ENCODE measurements around the gene EPHB2. TPM values are rescaled to one million over a fixed set of nuclear protein-coding genes. Genes with fewer than 3 reads are reported as not detected.

Gene EPHB2
- total and polyA plus RNA-seq, 2 donors (not counting 1 experiment from before 2014, with no cell fraction given): 0.07 to 0.39 TPM

DNA sequence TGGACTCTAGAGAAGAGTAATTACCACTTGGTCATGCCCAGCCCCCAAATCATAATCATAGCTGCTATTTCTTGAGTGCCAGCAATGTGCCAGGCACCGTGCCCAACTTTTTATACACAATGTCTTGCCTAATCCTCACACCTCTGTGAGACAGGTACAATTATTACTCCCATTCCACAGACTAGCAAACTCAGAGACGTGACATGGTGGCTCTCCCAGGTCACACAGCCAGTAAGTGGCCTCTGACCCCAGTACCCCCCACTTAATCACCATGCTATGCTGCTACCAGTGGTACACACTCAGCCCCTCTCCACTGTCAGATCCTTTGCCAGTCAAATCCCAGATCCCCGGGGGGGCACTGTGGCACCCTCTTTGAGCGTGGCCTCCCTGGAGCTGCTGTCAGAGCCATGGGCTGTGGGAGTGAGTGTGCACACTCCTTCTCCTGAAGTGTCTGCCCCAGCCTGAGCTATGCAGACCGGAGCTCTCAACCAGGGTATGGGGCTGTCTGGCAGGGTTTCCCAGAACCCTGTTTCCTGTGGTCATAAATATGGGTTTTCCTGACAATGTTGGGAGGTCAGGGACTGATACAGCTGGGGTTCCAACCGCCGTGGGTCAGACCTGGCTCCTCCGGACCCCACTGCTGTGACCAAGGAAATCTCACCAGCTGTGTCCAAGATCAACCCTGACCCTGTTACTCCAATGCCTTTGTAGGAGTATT, 210.3 kb downstream of the EPHB2 start:
- H3K4me1 ChIP-seq (ENCODE audit: control insufficient read depth in 2 of 2, insufficient read depth in 2 of 2, low read length in 2 of 2): no peaks in the 10 kb centered on the region
- no peak overlapping the region for H3K27ac ChIP-seq (ENCODE audit: low read length in 2 of 2)
- no peaks in the 10 kb centered on the region for H4K20me1 ChIP-seq (ENCODE audit: control insufficient read depth, insufficient read depth, low read length, poor library complexity, severe bottlenecking)
- WGBS (ENCODE audit: insufficient coverage): 76% methylated on average over 8 of the region's 8 CpGs
- H3K4me3 Mint-ChIP-seq: no peak overlapping the region
- H3K4me3 ChIP-seq (ENCODE audit: control extremely low read depth in 1 of 5, extremely low read depth in 1 of 5, insufficient read depth in 1 of 5, low read depth in 2 of 5, low read length in 4 of 5): no peak overlapping the region
- TF ChIP-seq, protein P1, sequence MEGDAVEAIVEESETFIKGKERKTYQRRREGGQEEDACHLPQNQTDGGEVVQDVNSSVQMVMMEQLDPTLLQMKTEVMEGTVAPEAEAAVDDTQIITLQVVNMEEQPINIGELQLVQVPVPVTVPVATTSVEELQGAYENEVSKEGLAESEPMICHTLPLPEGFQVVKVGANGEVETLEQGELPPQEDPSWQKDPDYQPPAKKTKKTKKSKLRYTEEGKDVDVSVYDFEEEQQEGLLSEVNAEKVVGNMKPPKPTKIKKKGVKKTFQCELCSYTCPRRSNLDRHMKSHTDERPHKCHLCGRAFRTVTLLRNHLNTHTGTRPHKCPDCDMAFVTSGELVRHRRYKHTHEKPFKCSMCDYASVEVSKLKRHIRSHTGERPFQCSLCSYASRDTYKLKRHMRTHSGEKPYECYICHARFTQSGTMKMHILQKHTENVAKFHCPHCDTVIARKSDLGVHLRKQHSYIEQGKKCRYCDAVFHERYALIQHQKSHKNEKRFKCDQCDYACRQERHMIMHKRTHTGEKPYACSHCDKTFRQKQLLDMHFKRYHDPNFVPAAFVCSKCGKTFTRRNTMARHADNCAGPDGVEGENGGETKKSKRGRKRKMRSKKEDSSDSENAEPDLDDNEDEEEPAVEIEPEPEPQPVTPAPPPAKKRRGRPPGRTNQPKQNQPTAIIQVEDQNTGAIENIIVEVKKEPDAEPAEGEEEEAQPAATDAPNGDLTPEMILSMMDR (IDR thresholded peaks at IDR 0.05): no peak
- TF ChIP-seq EZH2 (IDR thresholded peaks at IDR 0.05; ENCODE audit: borderline replicate concordance, insufficient read depth, low read depth, low read length, poor library complexity, severe bottlenecking): no peak
- no peaks in the 10 kb centered on the region for H3K36me3 ChIP-seq (replicated peaks in 1 of 2; ENCODE audit: control extremely low read depth in 1 of 2, control insufficient read depth in 1 of 2, extremely low read depth in 1 of 2, insufficient read depth in 2 of 2, low read length in 1 of 2)
- peaks cover 0 to 2% (median 0%) of the 10 kb centered on the region in 4 experiments for H3K27me3 ChIP-seq (replicated peaks in 1 of 4; ENCODE audit: control extremely low read depth in 1 of 4, control insufficient read depth in 3 of 4, insufficient read depth in 4 of 4, low read length in 3 of 4)
- DNase-seq (no peak), ATAC-seq (ENCODE audit: low read depth) (no peak)
- POLR2A ChIA-PET: no interaction called here
- H3K79me2 ChIP-seq (ENCODE audit: control insufficient read depth, insufficient read depth, low read length): no peaks in the 10 kb centered on the region
- no peak overlapping the region for H2AFZ ChIP-seq (ENCODE audit: insufficient read depth, low read depth, low read length, poor library complexity, severe bottlenecking)
- no peak overlapping the region for H3K4me2 ChIP-seq (replicated peaks; ENCODE audit: low read depth, low read length, poor library complexity, severe bottlenecking)
- H3K9ac ChIP-seq (ENCODE audit: low read length): no peak overlapping the region
- H3K27me3 Mint-ChIP-seq: peaks cover 16% of the 10 kb centered on the region
- H3K9me3 Mint-ChIP-seq (ENCODE audit: insufficient read depth): no peaks in the 10 kb centered on the region
- H3K4me1 Mint-ChIP-seq: no peaks in the 10 kb centered on the region
- H3K27ac Mint-ChIP-seq: no peak overlapping the region
- intact Hi-C loops (cut with micrococcal nuclease): no loop called here
- CTCF ChIA-PET: interaction anchor here (1.8 kb wide), 1 partner anchor 10 kb away, joined by 4 read pairs; no protein-coding TSS in a partner anchor
- no peaks in the 10 kb centered on the region for H3K9me3 ChIP-seq (ENCODE audit: control extremely low read depth in 1 of 3, control insufficient read depth in 2 of 3, insufficient read depth in 1 of 3, low read length in 2 of 3)

DNA sequence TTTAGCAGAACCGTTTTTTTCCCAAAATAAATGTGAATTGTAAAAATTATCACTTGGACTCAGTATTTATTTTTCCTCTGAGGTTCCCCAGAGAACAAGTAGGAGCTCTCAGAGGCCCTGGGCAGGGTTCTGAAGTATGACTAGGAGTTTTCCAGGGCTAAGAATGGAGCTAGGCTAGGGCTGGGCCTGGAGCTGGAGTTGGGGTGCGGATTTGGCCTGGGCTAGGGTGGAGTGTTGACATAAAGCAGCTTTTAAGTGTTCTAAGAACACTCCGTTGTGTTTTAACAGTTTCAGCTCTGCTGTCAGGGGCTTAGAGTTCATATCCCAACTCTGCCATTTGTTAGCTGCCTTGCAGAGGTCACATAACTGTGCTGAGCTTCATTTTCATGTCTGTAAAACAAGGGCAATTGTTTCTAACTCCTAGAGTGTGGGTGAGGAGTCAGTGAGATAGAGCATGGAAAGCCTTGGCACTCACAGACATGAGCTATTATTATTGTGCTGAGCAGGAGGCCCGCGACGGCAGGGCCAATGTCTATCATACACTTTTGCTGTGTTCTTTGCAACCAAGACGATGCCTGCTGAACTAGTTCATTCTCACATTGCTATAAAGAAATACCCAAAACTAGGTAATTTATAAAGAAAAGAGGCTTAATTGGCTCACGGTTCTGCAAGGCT, 210.9 kb downstream of the EPHB2 start:
- Histone ChIP-seq H3K27me3 (replicated peaks in 1 of 4; ENCODE audit: control extremely low read depth in 1 of 4, control insufficient read depth in 3 of 4, insufficient read depth in 4 of 4, low read length in 3 of 4) (peaks cover 0 to 2% (median 0%) of the 10 kb centered on the region in 4 experiments), H3K79me2 (ENCODE audit: control insufficient read depth, insufficient read depth, low read length) (no peaks in the 10 kb centered on the region), H3K4me3 (ENCODE audit: control extremely low read depth in 1 of 5, extremely low read depth in 1 of 5, insufficient read depth in 1 of 5, low read depth in 2 of 5, low read length in 4 of 5) (no peak overlapping the region), H3K27ac (ENCODE audit: low read length in 2 of 2) (no peak overlapping the region), H3K4me2 (replicated peaks; ENCODE audit: low read depth, low read length, poor library complexity, severe bottlenecking) (no peak overlapping the region), H3K9me3 (ENCODE audit: control extremely low read depth in 1 of 3, control insufficient read depth in 2 of 3, insufficient read depth in 1 of 3, low read length in 2 of 3) (no peaks in the 10 kb centered on the region), H3K4me1 (ENCODE audit: control insufficient read depth in 2 of 2, insufficient read depth in 2 of 2, low read length in 2 of 2) (no peaks in the 10 kb centered on the region), H3K9ac (ENCODE audit: low read length) (no peak overlapping the region), H2AFZ (ENCODE audit: insufficient read depth, low read depth, low read length, poor library complexity, severe bottlenecking) (no peak overlapping the region), H4K20me1 (ENCODE audit: control insufficient read depth, insufficient read depth, low read length, poor library complexity, severe bottlenecking) (no peaks in the 10 kb centered on the region), H3K36me3 (replicated peaks in 1 of 2; ENCODE audit: control extremely low read depth in 1 of 2, control insufficient read depth in 1 of 2, extremely low read depth in 1 of 2, insufficient read depth in 2 of 2, low read length in 1 of 2) (no peaks in the 10 kb centered on the region)
- 87% methylated on average over 2 of the region's 8 CpGs for WGBS (ENCODE audit: insufficient coverage)
- ATAC-seq (ENCODE audit: low read depth) (no peak), DNase-seq (no peak)
- Mint-ChIP-seq H3K9me3 (ENCODE audit: insufficient read depth) (no peaks in the 10 kb centered on the region), H3K27me3 (peaks cover 20% of the 10 kb centered on the region), H3K4me3 (no peak overlapping the region), H3K27ac (no peak overlapping the region), H3K4me1 (no peaks in the 10 kb centered on the region)
- ChIA-PET CTCF (no interaction called here), POLR2A (no interaction called here)
- intact Hi-C loops (cut with micrococcal nuclease): no loop called here
- no peak for TF ChIP-seq EZH2 (IDR thresholded peaks at IDR 0.05; ENCODE audit: borderline replicate concordance, insufficient read depth, low read depth, low read length, poor library complexity, severe bottlenecking)
- TF ChIP-seq, protein P1 (IDR thresholded peaks at IDR 0.05): no peak

Data from B cell (primary cell).